GM12878 (cell line): ENCODE measurements around the gene SCAMP1.

Source experiments
- CTCF ChIP-seq, 3 experiments: IDR thresholded peaks in 2 of 3; conservative IDR thresholded peaks in 1 of 3; 2 replicates each; pipeline ENCODE4 v1.5.1; 2011; ENCODE audit warnings: low read depth in 3 of 3, low read length in 3 of 3, mild to moderate bottlenecking in 3 of 3, control low read depth in 2 of 3, moderate library complexity in 2 of 3, inconsistent platforms in 1 of 3, mixed read lengths in 1 of 3; ENCODE audit not compliant: control insufficient read depth in 2 of 3, insufficient read depth in 1 of 3; ENCODE audit errors: extremely low read depth in 1 of 3
- EGR1 ChIP-seq, 2 experiments: IDR thresholded peaks; 1 replicate in 1 of 2; 2 replicates in 1 of 2; pipeline ENCODE4 v1.6.1; 2011 to 2012; ENCODE audit warnings: low read depth in 2 of 2, low read length in 2 of 2, borderline replicate concordance in 1 of 2, mild to moderate bottlenecking in 1 of 2, moderate library complexity in 1 of 2
- EP300 ChIP-seq, 2 experiments: fragments of 150-350 bp in 1 of 2; IDR thresholded peaks; 2 replicates each; pipeline ENCODE4 v1.6.1; 2011 to 2012; ENCODE audit warnings: low read depth in 2 of 2, low read length in 2 of 2, borderline replicate concordance in 1 of 2, improper control_type of control experiment in 1 of 2, inconsistent platforms in 1 of 2; ENCODE audit not compliant: control insufficient read depth in 1 of 2
- EZH2 ChIP-seq: IDR thresholded peaks from 2 replicates; pipeline ENCODE4 v1.6.1; 2012; ENCODE audit warnings: low read depth, mild to moderate bottlenecking, control low read depth, inconsistent platforms, low read length, borderline replicate concordance; ENCODE audit not compliant: control insufficient read depth
- HDAC2 ChIP-seq: fragments of 200-600 bp; sonication (generic); IDR thresholded peaks from 2 replicates; pipeline ENCODE4 v1.6.1; 2017
- JUND ChIP-seq: IDR thresholded peaks from 2 replicates; pipeline ENCODE4 v1.6.1; 2012; ENCODE audit warnings: low read depth, mild to moderate bottlenecking, low read length, improper control_type of control experiment, moderate library complexity
- NRF1 ChIP-seq: conservative IDR thresholded peaks from 2 replicates; pipeline ENCODE4 v1.6.1; 2011; ENCODE audit warnings: mild to moderate bottlenecking, low read depth, low read length, improper control_type of control experiment
- PKNOX1 ChIP-seq: fragments of 450-650 bp; IDR thresholded peaks from 2 replicates; pipeline ENCODE4 v1.6.1; 2016; ENCODE audit warnings: mild to moderate bottlenecking
- SIX5 ChIP-seq: IDR thresholded peaks from 2 replicates; pipeline ENCODE4 v1.6.1; 2011; ENCODE audit warnings: mild to moderate bottlenecking, low read depth, low read length, moderate library complexity; ENCODE audit not compliant: severe bottlenecking
- SMC3 ChIP-seq: IDR thresholded peaks from 2 replicates; pipeline ENCODE4 v1.6.1; 2011; ENCODE audit warnings: low read length, improper control_type of control experiment, borderline replicate concordance
- ZBTB33 ChIP-seq: fragments of 450-650 bp; IDR thresholded peaks from 2 replicates; pipeline ENCODE4 v1.6.1; 2017; ENCODE audit warnings: mild to moderate bottlenecking
- ZBTB4 ChIP-seq: fragments of 450-650 bp; formaldehyde crosslinking; IDR thresholded peaks from 2 replicates; pipeline ENCODE4 v1.4.0; 2022; ENCODE audit warnings: mild to moderate bottlenecking, moderate library complexity

GRCh38 chr5:78318337-78318736, 42.1 kb upstream of the SCAMP1 start:
- TF ChIP-seq CTCF (IDR thresholded peaks at IDR 0.05 in 2 of 3, conservative IDR thresholded peaks at IDR 0.05 in 1 of 3; ENCODE audit: control insufficient read depth in 2 of 3, extremely low read depth in 1 of 3, insufficient read depth in 1 of 3, low read depth in 3 of 3, low read length in 3 of 3), result no peak
- TF ChIP-seq EGR1 (IDR thresholded peaks at IDR 0.05; ENCODE audit: borderline replicate concordance in 1 of 2, low read depth in 2 of 2, low read length in 2 of 2), result no peak
- TF ChIP-seq EZH2, result no peak
- no peak for TF ChIP-seq ZBTB4 (CRISPR knock-in tag)
- TF ChIP-seq NRF1, result no peak
- TF ChIP-seq HDAC2, result no peak
- no peak for TF ChIP-seq ZBTB33
- TF ChIP-seq PKNOX1, result no peak
- no peak for TF ChIP-seq JUND
- no peak for TF ChIP-seq SMC3
- no peak for TF ChIP-seq SIX5
- TF ChIP-seq EP300 (IDR thresholded peaks at IDR 0.05; ENCODE audit: borderline replicate concordance in 1 of 2, control insufficient read depth in 1 of 2, low read depth in 2 of 2, low read length in 2 of 2), result no peak
